ENCODE results near the gene CRTC3.

The CRTC3 gene

DNA sequence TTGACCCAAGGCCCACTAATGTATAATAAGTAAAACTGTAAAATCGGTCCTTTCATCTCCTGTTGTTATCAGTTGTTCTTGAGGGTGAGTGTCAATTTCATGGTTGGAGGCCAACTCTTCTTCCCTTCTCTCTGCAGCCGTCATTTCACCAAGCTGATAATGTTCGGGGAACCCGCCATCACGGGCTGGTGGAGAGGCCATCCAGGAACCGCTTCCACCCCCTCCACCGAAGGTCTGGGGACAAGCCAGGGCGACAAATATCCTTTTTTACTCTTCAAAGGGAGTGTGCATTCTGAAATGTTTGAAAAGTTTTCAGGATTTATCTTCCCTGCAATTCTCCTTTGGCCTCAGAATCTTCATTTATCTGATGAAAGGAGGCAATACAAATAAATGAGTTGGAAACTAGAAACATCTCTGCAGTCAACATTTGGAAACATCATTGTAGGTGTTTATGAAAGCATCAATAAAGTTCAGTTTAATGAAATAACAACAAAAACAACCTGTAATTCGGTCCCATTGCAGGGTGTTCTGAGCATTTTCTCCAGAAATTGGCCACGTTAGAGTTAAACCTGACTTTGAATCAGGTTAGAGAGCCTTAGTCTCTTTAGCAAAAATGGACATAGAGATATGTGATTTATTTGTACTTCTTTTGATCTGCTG is 63.9 kb downstream of the CRTC3 start:
- no peak for DNase-seq (ENCODE audit: low read depth, low spot score)

GRCh38 chr15:90594301-90594738 is 64.6 kb downstream of the CRTC3 start:
- DNase-seq (ENCODE audit: low read depth, low spot score): no peak

GRCh38 chr15:90595763-90596155 is 66.0 kb downstream of the CRTC3 start:
- no peak for DNase-seq (ENCODE audit: low read depth, low spot score)

- no peak for DNase-seq (ENCODE audit: low read depth, low spot score)
Observed at GRCh38 chr15:90596943-90597342, 67.2 kb downstream of the CRTC3 start.

GRCh38 chr15:90597577-90597976 is 67.9 kb downstream of the CRTC3 start:
- no peak for DNase-seq (ENCODE audit: low read depth, low spot score)

DNA sequence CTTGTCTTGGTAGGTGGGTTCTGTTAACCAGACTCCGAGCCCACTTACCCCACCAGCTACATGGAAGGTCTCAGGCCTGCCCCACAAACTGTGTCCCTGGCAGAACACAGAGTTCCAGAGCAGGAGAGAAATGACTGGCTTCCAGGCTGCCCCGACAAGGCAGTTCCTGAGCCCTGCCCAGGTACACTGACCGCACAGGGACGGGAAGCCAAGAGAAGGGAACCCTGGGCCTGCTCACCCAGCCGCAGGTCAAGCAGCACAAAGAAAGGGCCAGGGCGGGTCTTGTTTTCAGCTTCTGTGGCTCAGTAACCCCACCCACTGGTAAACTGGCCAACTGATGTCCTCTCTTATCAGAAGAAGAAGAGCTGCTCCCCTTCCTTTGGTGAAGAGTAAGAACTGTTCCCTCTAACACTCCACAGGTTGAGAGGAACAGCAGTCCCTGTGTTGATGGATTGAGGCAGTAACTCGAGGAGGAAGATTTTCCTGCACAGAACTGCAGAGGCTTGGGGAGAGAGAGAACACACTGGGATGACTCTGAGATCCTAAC is 68.4 kb downstream of the CRTC3 start:
- no peak for DNase-seq (ENCODE audit: low read depth, low spot score)

GRCh38 chr15:90598679-90599078 is 69.0 kb downstream of the CRTC3 start:
- no peak for DNase-seq (ENCODE audit: low read depth, low spot score)

- DNase-seq (ENCODE audit: low read depth, low spot score): no peak
Observed at GRCh38 chr15:90599116-90599515, 69.4 kb downstream of the CRTC3 start.

- DNase-seq (ENCODE audit: low read depth, low spot score): no peak
Observed at GRCh38 chr15:90599644-90600043, 69.9 kb downstream of the CRTC3 start.

GRCh38 chr15:90600954-90601353 is 71.2 kb downstream of the CRTC3 start:
- DNase-seq (ENCODE audit: low read depth, low spot score): no peak

GRCh38 chr15:90603893-90604292 is 74.2 kb downstream of the CRTC3 start:
- no peak for DNase-seq (ENCODE audit: low read depth, low spot score)

DNA sequence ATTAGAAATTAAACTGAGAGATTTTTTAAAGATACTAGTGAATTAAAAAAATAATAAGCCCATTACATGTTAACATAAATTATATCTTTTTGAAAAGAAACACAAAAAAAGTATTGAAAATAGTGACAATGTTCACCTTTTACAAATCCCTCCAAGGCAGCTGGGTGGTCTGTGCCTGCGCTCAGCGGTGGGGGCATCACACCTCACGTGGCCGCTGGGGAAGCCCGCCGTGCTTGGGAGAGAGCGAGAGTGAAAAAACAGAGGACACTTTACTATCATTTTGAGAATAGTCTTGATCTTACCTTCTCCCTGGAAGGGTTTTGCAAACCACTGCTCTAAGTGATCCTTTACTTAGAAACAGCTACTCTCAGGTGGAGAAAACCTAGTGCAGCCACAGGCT is 76.9 kb downstream of the CRTC3 start:
- DNase-seq (ENCODE audit: low read depth, low spot score): no peak

- no peak for DNase-seq (ENCODE audit: low read depth, low spot score)
Observed at GRCh38 chr15:90607361-90607760, 77.6 kb downstream of the CRTC3 start.

DNA sequence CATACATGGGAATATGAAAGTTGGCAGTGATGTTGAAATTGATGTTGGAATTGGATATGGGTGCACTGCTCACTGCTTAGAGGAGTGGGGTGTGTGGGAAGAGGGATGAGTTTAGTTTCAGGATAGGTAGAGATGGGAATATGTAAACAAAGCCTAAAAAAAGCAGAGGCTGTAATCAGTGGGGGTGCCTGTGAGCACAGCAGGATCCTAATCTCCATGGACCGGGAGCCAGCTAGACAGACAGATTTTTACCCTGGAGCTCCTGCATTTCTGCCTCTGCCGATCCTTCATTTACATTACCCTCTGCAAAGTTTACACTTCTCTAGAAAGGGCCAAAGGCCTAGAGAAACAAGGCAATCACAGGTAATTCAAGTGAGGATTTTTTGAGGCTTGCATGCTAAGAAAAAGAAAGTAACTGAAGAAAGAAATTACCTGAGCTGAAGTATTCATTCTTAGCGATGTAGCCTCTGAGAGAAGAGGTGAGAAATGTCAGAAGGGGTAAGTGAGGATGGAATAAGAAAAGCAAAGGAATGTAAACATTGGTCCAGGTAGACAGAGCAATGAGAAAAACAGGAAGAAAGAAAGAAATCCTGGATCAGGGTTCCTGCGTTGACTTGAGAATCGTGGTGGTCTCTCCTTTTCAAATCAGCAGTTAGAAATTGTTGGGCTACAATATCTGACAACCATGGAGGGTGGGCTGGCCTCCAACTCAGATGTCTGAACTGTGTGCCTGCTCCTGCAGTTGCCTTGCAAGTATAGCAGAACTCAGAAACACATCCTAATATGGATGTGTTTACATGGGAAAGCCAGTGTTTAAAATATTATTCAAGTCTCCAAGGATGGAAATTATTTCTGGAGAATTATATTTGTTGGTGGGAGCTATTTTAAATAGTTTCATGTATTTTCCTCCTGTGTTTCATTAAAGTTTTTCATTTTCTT is 79.8 kb downstream of the CRTC3 start:
- DNase-seq (ENCODE audit: low read depth, low spot score): no peak

DNA sequence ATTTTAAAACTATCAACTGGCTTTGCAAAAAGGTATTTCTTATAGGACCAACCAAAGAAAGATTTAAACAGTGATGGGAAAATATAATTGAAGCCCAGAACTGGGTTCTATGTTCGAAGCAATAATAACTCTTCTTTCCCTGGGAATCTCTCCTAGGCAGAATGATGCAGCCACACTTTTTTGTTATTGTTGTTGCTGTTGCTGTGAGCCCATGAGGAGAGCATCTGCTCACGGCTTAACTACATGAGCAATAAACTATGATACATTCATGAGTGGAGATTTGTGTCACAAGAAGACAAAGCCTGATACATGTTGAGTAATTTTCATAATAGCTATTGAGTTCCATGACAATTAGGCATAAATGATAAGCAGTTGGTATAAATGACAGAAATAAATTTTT is 80.5 kb downstream of the CRTC3 start:
- DNase-seq (ENCODE audit: low read depth, low spot score): no peak

DNA sequence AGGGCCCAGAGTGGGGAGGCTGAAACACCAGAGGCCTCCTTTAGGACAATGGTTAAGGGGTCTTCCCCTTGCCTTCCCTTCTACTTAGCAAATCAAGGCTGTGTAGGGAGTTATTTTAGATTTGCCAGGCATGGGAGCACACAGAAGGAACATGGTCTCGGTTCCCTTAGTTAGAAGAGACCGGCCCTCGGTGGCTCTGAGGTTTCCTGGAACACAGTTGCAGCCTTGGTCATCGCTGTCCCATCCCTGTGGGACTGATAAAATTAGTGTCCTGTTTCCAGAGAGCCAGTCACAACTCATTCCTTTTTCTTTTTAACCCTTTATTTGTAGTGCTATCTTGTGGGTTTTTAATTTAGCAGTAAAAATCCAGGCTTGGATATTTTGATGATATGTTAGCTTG is 81.4 kb downstream of the CRTC3 start:
- no peak for DNase-seq (ENCODE audit: low read depth, low spot score)

DNA sequence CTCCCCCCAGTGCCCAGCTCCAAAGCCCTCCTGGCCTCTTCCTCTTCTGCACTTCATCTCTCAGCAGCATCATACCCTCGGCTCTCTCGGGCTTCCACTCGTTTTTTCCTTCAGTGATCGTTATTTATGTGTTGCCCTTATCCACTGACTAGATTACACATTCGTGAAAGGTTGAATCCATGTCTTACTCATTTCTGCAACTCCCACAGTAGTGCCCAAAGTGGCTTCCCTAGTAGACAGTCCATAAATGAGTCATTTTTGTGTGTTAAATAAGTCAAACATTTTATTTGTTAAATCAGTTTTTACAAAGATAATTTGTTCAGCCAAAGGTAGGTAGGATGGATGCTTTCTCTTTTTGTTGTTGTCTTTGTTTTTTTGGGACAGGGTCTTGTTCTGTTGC is 87.4 kb downstream of the CRTC3 start:
- DNase-seq (ENCODE audit: low read depth, low spot score): no peak

DNA sequence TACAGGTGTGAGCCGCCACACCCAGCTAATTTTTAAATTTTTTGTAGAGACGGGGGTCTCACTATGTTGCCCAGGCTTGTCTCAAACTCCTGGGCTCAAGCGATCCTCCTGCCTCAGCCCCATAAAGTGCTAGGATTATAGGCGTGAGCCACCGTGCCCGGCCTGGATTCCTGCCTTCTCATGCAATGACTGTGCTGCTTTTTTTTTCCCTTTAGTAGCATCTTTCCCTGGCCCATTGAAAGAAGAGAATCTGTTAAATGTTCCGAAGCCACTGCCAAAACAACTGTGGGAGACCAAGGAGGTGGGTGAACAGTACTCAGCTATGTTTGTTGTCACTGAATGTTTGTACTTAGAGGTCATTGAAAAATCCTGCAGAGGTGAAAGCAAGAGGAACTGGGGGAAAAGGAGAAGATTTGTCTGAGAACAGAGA is 88.0 kb downstream of the CRTC3 start:
- no peak for DNase-seq (ENCODE audit: low read depth, low spot score)

DNA sequence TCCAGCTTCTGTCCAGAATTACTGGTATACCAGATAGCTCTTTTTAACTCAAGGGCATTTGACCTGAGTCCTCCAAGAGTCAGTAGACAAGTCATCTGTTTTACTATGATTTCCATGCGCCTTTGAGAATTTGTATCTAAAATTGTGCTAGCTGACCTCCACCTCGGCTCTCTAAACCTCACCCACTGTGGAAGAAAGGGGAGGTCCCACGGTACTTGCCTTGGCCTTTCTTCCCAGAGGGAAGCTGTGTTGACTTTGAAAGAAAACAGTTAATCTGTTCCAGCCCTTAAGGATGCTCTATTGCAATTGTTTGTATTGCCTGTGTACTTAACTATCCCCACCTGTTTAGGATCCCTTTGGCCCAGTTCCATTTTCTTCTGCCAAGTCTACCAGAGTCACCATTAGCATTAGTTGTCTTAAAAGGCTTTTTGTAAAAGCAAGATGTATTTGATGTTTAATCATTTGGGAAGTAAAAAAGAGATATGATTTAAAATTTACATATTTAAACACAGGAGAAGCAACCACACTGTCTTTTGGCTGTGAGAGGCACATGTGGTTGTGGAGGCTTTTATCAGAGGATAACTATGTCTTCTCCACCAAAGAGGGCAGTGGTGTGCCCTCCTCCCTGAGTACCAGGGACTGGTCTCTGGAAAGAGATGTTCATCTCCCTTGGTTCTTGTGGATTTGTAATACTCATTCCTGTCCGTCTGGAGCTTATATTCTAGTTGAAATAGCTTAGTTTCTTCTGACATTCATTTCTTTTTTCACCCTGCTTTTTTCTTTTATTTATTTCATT is 88.8 kb downstream of the CRTC3 start:
- DNase-seq (ENCODE audit: low read depth, low spot score): no peak

GRCh38 chr15:90619468-90619867 is 89.7 kb downstream of the CRTC3 start:
- no peak for DNase-seq (ENCODE audit: low read depth, low spot score)

GRCh38 chr15:90619939-90620338 is 90.2 kb downstream of the CRTC3 start:
- no peak for DNase-seq (ENCODE audit: low read depth, low spot score)
